Adrenal gland (tissue), 12 donors: ENCODE data around the gene RNF223. TPM values are rescaled to one million over a fixed set of nuclear protein-coding genes. Genes with fewer than 3 reads are reported as not detected.
"Not testable (repeated sequence)": the region's sequence is repeated elsewhere in the genome, so short reads cannot be mapped to it uniquely, and the experiment has no call there.

Experiments
- DNase-seq, 7 donors: peaks; one replicate each; pipeline ENCODE4 v3.0.0-alpha.2; 2019 to 2020
- H3K27ac ChIP-seq, 5 donors: fragments of 200-600 bp; sonication (generic) in 4 of 5; 1 replicate in 3 of 5; 2 replicates in 2 of 5; pipeline versions ENCODE4 v1.5.1 to v1.8.0; 2016 to 2020; ENCODE audit warnings: mild to moderate bottlenecking in 1 of 5
- H3K27me3 ChIP-seq: fragments of 200-600 bp; 2 replicates; pipeline ENCODE4 v1.8.0; 2021
- H3K36me3 ChIP-seq, 2 donors: fragments of 200-600 bp; replicated peaks in 1 of 2; 1 replicate in 1 of 2; 2 replicates in 1 of 2; pipeline versions ENCODE4 v1.5.1 to v1.8.0; 2018 to 2022
- H3K4me1 ChIP-seq, 2 donors: fragments of 200-600 bp; replicated peaks in 1 of 2; 1 replicate in 1 of 2; 2 replicates in 1 of 2; pipeline versions ENCODE4 v1.5.1 to v1.8.0; 2018 to 2021
- H3K4me3 ChIP-seq, 4 donors: fragments of 200-600 bp; sonication (generic) in 3 of 4; one replicate each; pipeline ENCODE4 v1.5.1; 2016 to 2018
- H3K9me3 ChIP-seq, 3 donors: fragments of 200-600 bp; sonication (generic) in 1 of 3; replicated peaks in 1 of 3; 1 replicate in 2 of 3; 2 replicates in 1 of 3; pipeline versions ENCODE4 v1.5.1 to v1.8.0; 2016 to 2021
- POLR2A ChIP-seq, 2 donors: fragments of 450-650 bp; IDR thresholded peaks; one replicate each; pipeline ENCODE4 v1.6.1; 2017; ENCODE audit warnings: antibody characterized with exemption in 2 of 2, mild to moderate bottlenecking in 2 of 2, moderate library complexity in 1 of 2
- WGBS, 4 donors: extraction: QIAGEN DNeasy Blood & Tissue Kit in 2 of 4; methylation state at CpG; one replicate each; pipeline versions ENCODE4 v1.1.5 to v1.1.7; 2013 to 2017; 5-methylcytosine and 5-hydroxymethylcytosine counted together
- intact Hi-C, 2 donors: fragments of 100-400 bp; cut with DNase I; formaldehyde crosslinking; loops; one replicate each; pipeline versions ENCODE4 v1.14.1 to v1.15.0; 2022 to 2023
- polyA plus RNA-seq, 3 donors: library from polyadenylated mRNA; stranded (reverse); fragments of 200-250 nt in 2 of 3; fragments of 350-450 nt in 1 of 3; fragmentation: Illumina TruSeq in 1 of 3; extraction: RNeasy Lipid Tissue Mini Kit (QIAGEN cat#74804) in 1 of 3; gene quantifications; one replicate each; pipeline ENCODE4 v1.2.3, GENCODE V29; 2013 to 2014
- total RNA-seq, 9 donors: library from RNA; depleted of rRNA in 4 of 9; stranded (reverse); fragments of >200 nt in 4 of 9; fragments of 120-200 nt in 1 of 9; fragmentation: NEBNext Ultra II Directional in 1 of 9; extraction: Animal tissue kit (Norgen Biotek cat#: 25700) in 1 of 9; gene quantifications; one replicate each; pipeline versions ENCODE4 v1.1.0 to v1.2.4, GENCODE V29; 2013 to 2023
- TF ChIP-seq, protein P1 (sequence below), 6 experiments: fragments of 450-650 bp in 4 of 6; fragments of 200-600 bp in 2 of 6; sonication (generic) in 1 of 6; IDR thresholded peaks; 1 replicate in 5 of 6; 2 replicates in 1 of 6; pipeline versions ENCODE4 v1.5.1 to v1.8.0; 2016 to 2021; ENCODE audit warnings: antibody characterized with exemption in 6 of 6, mild to moderate bottlenecking in 2 of 6, moderate library complexity in 1 of 6
- donor health status: healthy with polysubstance abuse.
- donor health status: Bipolar disorder and iron deficiency.
- donor health status: DM: yes; HTN: yes; CAD: no.
- donor health status: DM: no; HTN: no; CAD: no.
- donor health status: DM: no; HTN: no; CAD: no.
- donor health status: DM: yes; HTN: yes; CAD: no.

The RNF223 gene
- total and polyA plus RNA-seq, 12 donors, result 0.03 TPM; not detected in 11

GRCh38 chr1:1099506-1100183, 25.5 kb upstream of the RNF223 start:
- Histone ChIP-seq H3K27me3 (no peaks in the 10 kb centered on the region), H3K27ac (no peak overlapping the region), H3K36me3 (no peaks in the 10 kb centered on the region), H3K4me1 (no peaks in the 10 kb centered on the region), H3K4me3 (no peak overlapping the region), H3K9me3 (no peaks in the 10 kb centered on the region)
- 74 to 94% (median 87%) methylated on average over 4 of the region's 4 CpGs for WGBS, 4 donors
- no peak for TF ChIP-seq POLR2A (IDR thresholded peaks at IDR 0.05)
- TF ChIP-seq, protein P1, sequence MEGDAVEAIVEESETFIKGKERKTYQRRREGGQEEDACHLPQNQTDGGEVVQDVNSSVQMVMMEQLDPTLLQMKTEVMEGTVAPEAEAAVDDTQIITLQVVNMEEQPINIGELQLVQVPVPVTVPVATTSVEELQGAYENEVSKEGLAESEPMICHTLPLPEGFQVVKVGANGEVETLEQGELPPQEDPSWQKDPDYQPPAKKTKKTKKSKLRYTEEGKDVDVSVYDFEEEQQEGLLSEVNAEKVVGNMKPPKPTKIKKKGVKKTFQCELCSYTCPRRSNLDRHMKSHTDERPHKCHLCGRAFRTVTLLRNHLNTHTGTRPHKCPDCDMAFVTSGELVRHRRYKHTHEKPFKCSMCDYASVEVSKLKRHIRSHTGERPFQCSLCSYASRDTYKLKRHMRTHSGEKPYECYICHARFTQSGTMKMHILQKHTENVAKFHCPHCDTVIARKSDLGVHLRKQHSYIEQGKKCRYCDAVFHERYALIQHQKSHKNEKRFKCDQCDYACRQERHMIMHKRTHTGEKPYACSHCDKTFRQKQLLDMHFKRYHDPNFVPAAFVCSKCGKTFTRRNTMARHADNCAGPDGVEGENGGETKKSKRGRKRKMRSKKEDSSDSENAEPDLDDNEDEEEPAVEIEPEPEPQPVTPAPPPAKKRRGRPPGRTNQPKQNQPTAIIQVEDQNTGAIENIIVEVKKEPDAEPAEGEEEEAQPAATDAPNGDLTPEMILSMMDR (IDR thresholded peaks at IDR 0.05), result no peak
- no peak for DNase-seq
- intact Hi-C loops, result no loop called here

GRCh38 chr1:1098681-1099421, 24.7 kb upstream of the RNF223 start:
- 82 to 94% (median 90%) methylated on average over 18 of the region's 18 CpGs for WGBS, 4 donors
- no peak for DNase-seq
- H3K4me3 ChIP-seq, result no peak overlapping the region
- H3K27ac ChIP-seq, result no peak overlapping the region
- H3K27me3 ChIP-seq, result no peaks in the 10 kb centered on the region
- TF ChIP-seq, protein P1 (IDR thresholded peaks at IDR 0.05), result no peak
- no peak for TF ChIP-seq POLR2A (IDR thresholded peaks at IDR 0.05)
- H3K4me1 ChIP-seq, result no peaks in the 10 kb centered on the region
- H3K36me3 ChIP-seq, result no peaks in the 10 kb centered on the region
- no peaks in the 10 kb centered on the region for H3K9me3 ChIP-seq
- intact Hi-C loops, result no loop called here

DNA sequence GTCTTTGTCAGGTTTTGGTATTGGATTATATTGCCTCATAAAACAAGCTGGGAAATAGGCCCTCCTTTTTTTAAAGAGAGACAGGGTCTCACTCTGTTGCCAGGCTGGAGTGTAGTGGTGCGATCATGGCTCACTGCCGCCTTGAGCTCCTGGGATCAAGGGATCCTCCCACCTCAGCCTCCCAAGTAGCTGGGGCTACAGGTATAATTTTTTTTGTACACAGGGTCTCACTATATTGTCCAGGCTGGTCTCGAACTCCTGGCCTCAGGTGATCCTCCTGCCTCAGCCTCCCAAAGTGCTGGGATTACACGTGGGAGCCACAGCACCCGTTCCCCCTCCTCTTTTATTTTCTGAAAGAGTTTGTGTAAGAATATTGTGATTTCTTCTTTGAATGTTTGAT, 22.0 kb upstream of the RNF223 start:
- DNase-seq, H3K4me3 ChIP-seq, H3K27ac ChIP-seq, H3K9me3 ChIP-seq, H3K27me3 ChIP-seq, H3K36me3 ChIP-seq, intact Hi-C loops, H3K4me1 ChIP-seq: not testable (repeated sequence)
- 94 to 99% (median 96%) methylated on average over 5 of the region's 5 CpGs for WGBS, 4 donors

DNA sequence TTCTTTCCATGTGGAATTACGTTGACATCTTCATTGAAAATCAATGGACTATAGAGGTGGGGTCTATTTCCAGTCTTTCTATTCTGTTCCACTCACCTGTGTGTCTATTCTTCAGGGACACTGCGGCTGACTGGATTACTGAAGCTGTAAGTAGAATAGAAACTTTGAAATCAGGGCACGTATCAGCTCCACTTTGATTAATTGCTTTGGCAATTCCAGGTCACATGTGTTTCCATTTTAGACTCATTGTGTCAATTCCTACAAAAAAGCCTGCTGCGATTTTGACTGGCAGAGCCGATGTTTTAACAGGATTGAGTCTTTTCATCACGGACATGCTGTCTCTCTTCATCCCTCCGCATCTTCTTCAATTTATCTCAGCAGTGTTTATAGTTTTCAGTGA, 20.9 kb upstream of the RNF223 start:
- 87 to 92% (median 88%) methylated on average over 7 of the region's 7 CpGs for WGBS, 4 donors
- H3K27ac ChIP-seq, result no peak overlapping the region
- intact Hi-C loops, result no loop called here
- no peak for DNase-seq
- H3K27me3 ChIP-seq, result no peaks in the 10 kb centered on the region
- no peaks in the 10 kb centered on the region for H3K9me3 ChIP-seq
- H3K4me1 ChIP-seq, result no peaks in the 10 kb centered on the region
- no peak overlapping the region for H3K4me3 ChIP-seq
- no peak for TF ChIP-seq POLR2A (IDR thresholded peaks at IDR 0.05)
- TF ChIP-seq, protein P1 (IDR thresholded peaks at IDR 0.05), result no peak
- no peaks in the 10 kb centered on the region for H3K36me3 ChIP-seq

GRCh38 chr1:1093610-1093943, 19.5 kb upstream of the RNF223 start:
- intact Hi-C loops, result no loop called here
- DNase-seq, result peak in 1 of 7 donors; percentile 12
- Histone ChIP-seq H3K4me3 (no peak overlapping the region), H3K27ac (no peak overlapping the region), H3K9me3 (no peaks in the 10 kb centered on the region), H3K27me3 (no peaks in the 10 kb centered on the region), H3K4me1 (no peaks in the 10 kb centered on the region), H3K36me3 (no peaks in the 10 kb centered on the region)
- TF ChIP-seq, protein P1 (IDR thresholded peaks at IDR 0.05), result no peak
- no peak for TF ChIP-seq POLR2A (IDR thresholded peaks at IDR 0.05)
- 92 to 98% (median 93%) methylated on average over 10 of the region's 10 CpGs for WGBS, 4 donors
